GM12864 (cell line): ENCODE results near the gene NT5DC2.

Experiments used
- DNase-seq: peaks from one replicate; pipeline ENCODE4 v3.0.0-alpha.2; 2011; ENCODE audit warnings: low read depth
- H3K4me3 ChIP-seq: 2 replicates; pipeline ENCODE4 v1.5.1; 2011; ENCODE audit warnings: mild to moderate bottlenecking, low read depth, low read length, control low read depth
- CTCF ChIP-seq: IDR thresholded peaks from 2 replicates; pipeline ENCODE4 v1.5.1; 2011; ENCODE audit warnings: low read depth, mild to moderate bottlenecking, moderate library complexity, low read length, control low read depth, inconsistent platforms; ENCODE audit errors: missing control alignments

The NT5DC2 gene

GRCh38 chr3:52524258-52524751 lies 9.4 kb downstream of the NT5DC2 start:
- no peak for TF ChIP-seq CTCF
- no peak overlapping the region for H3K4me3 ChIP-seq
- DNase-seq: no peak

GRCh38 chr3:52523386-52524257 lies 10.0 kb downstream of the NT5DC2 start:
- TF ChIP-seq CTCF: no peak
- no peak for DNase-seq
- no peak overlapping the region for H3K4me3 ChIP-seq

GRCh38 chr3:52522651-52523251 lies 10.9 kb downstream of the NT5DC2 start:
- no peak for DNase-seq
- no peak overlapping the region for H3K4me3 ChIP-seq
- TF ChIP-seq CTCF: no peak

- H3K4me3 ChIP-seq: no peak overlapping the region
- DNase-seq: no peak
- TF ChIP-seq CTCF: no peak
Observed at GRCh38 chr3:52521881-52522650, 11.6 kb downstream of the NT5DC2 start.

GRCh38 chr3:52521488-52521824 lies 12.2 kb downstream of the NT5DC2 start:
- TF ChIP-seq CTCF: no peak
- no peak overlapping the region for H3K4me3 ChIP-seq
- DNase-seq: no peak

GRCh38 chr3:52520716-52521487 lies 12.8 kb downstream of the NT5DC2 start:
- H3K4me3 ChIP-seq: no peak overlapping the region
- TF ChIP-seq CTCF: no peak
- no peak for DNase-seq
